NCI-H2227 (cell line): ENCODE measurements around the gene ELMOD3.
"Not testable (repeated sequence)": the region's sequence is repeated elsewhere in the genome, so short reads cannot be mapped to it uniquely, and the experiment has no call there.

Experiments
- DNase-seq: peaks from one replicate; lab custom pipeline; 2025; ENCODE audit not compliant: unreplicated experiment; lab: John Stamatoyannopoulos, UW

Gene ELMOD3

DNA sequence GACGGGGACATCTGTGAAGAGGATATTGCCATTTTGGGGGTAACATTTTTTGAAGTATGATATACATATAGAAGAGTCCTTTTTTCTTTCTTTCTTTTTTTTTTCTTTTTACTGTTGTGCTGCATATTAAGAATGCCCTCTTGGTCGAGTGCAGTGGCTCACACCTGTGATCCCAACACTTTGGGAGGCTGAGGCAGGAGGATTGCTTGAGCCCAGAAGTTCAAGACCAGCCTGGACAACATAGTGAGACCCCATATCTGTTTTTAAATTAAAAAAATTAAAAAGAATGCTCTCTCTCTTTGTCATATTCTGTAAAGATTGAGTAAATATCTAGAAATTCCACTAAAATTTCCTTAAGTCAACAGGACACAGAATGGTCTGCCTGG lies 67.5 kb downstream of the ELMOD3 start:
- no peak for DNase-seq

DNA sequence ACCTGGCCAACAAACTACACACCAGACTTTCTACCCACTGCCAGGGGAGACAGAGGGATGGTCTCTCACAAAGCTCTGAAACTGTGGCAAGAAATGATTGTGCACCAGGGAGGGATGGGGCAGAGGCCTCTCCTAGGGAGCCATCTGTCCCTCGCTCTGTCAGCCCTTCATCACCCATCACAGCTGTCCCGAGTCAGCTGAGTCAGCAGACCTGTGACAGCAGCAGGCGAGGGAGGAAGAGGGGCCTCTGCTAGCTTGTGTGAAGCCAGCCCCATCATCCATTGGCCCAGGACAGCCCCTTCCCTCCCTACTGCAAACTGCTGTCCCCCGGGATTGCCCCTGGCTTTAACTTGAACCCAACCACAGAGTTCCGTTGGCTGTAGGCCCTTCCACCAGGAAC lies 69.0 kb downstream of the ELMOD3 start:
- DNase-seq, result no peak

DNA sequence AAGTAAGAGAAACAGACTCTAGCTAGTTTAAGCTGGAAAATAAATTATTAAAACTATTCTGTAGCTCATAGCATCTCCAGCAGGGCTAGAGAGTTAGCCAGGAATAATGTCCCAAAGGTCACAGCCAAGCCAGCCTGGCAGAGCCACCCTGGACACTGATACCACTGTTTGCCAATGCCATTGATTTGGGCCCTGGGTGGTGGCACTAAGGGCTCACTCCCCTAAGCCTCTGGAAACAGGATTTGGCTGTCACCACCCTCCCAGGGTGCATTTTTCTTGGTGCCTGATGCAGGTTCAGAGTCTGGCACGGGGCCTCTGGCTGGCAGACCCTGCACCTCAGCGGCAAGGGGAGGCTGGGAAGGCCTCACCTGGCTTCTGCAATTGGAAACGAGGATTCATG lies 71.0 kb downstream of the ELMOD3 start:
- no peak for DNase-seq

DNA sequence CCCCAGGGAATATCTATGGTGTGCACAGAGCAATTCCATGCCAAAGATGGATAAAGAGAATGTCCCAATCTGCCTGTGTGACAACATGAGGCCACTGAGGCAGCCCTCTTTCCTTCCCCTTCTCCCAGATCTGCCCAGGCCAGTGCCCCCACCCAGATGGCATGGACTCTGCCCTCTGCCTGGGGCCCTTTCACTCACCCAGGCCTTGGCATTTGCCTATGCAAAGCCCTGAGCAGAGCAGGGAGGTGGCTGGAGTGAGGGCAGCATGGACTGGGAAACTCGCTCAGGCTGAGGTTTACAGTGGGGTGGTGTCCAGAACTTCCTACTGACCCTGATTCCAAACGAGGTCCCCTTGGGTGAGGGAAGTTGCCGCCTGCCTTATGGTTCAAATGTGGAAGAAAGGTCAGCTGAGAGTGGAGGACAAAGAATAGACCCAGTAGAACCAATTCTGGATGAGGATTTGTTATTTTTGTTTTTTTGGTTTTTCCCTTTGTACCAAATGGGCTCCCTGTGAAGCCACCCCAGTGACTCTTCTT lies 72.8 kb downstream of the ELMOD3 start:
- no peak for DNase-seq

DNA sequence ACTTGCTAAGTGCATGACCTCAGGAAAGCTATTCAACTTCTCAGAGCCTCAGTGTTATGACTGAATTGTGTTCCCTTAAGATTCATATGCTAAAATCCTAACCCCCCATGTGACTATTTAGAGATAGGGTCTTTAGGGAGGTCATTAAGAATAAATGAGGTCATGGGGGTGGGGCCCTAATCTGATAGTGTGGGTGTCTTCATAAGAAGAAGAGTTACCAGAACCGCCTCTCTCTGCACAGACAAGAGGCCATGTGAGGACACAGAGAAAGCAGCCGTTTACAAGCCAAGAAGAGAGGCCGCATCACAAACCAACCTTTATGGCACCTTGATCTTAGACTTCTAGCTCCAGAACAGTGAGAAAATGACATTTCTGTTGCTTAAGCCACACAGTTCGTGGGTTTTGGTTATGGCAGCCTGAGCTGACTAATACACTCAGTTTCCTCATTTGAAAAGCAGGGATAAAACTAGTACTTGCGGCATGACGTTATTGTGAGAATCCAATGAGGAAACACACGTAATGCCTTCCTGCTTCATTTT lies 73.8 kb downstream of the ELMOD3 start:
- no peak for DNase-seq

DNA sequence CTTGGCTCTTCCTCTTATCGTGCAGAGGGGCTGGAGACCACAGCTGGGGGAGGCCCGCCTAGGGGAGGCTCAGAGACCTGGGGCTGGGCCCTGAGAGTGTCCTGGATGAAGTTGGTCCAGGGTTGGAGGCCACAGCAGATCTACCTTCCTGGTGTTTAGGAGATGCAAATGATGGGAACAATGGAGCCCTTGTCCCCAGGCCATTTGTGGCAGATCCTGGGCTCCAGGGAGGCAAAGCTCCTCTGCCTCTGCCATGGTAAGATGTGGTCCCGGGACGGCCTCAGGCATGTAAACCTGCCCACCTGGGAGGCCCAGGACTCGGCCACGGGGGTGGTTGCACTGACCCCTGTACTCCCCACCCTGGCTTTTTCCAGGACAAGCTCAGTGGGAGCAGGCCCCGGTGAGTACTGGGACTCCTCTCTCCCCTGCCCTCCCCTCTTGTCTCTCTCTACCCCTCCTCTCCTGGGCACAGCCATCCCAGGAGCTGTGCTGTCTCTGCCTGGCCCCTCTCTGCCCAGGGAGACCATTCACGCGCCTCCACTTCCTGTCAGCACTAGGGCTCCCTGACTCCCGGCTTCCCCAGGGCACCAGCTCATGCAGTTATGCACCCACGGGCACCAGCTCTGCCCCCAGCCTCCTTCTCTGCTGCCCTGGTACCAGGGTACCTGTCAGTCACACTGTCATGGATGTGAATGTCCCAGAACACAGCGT lies 74.8 kb downstream of the ELMOD3 start:
- DNase-seq, result no peak

DNA sequence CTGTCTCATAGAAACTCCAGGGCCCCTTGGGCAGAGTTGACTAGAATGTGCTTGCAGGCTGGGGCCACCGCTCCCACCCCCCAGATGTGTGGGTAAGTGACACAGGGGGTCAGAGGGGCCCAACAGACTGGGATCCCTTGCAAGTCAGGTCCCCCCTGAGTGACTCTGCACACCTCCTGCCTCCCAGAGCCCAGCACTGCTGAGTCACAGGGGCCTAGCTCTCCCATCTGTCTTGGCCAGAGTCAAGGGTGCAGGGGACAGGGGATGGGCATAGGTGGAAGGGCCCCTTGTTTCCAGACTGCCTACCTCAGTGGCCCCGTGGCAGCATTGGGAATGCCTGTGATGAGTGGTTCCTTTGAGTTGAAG lies 75.3 kb downstream of the ELMOD3 start:
- no peak for DNase-seq

DNA sequence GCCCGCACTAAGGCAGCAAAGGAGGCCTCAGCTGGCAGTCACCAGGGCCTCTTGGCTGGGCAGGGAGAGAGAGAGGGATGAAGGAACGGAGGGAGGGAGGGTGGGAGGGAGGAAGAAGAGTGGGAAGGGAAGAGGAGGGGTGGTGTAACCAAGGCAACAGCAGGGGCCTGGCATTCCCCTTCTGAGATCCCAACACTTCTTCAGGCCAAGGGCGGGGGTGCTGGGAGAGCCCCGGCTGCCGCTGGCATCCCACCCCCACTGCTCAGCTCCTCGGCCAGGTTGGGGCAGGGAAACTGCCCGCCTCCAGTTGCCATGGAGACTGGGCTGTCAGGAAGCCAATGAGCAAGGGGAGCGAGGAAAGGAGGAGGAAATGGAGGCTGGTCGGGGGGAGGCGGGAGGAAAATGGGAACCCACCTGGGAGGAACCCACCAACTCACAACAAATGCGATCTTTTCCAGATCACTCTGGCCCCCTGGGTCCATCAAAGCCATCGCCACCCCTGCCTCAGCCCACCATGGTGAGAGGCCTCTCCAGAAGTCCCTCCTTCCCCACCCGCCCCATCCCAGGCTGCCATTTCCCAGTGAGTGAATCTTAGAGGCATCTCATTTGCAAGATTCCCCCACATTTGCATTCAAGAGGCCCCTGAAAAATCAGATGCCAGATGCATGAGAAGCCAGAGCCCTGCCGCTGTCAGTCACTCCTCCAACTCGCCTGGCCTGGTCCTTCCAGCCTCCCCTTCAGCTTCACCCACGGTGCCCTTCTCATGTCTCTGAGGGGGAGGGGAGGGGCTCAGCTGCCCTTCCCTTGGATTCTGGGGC lies 76.4 kb downstream of the ELMOD3 start:
- DNase-seq, result peak; percentile 97

DNA sequence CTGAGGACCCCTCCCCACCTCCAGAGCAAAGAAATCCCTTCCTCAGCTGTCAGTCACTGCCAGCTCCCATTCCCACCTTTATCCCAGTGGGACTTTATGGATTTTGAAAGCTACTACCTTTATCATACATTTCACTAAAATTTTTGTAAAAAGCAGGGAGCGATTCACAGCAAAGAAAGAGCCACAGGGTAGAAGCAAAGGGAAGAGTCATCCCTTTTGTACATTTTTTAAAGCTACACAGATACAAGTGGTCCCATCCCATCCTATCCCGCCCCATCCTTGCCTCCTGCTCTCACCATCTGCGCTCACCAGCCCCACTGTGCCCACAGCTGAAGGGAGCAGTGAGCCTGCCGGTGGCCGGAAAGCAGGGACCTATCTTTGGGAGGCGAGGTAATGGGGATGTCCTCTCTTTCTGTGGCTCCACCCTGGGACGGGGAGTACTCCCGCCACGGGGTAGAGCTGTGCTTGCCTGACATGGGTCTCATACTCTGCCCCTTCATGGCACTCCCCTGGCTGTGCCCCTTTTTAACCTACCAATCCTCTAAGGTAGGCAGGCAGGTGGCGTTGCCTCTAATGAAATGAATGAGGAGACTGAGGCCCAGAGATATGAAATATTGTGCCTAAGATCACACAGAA lies 77.1 kb downstream of the ELMOD3 start:
- DNase-seq, result peak; percentile 47

DNA sequence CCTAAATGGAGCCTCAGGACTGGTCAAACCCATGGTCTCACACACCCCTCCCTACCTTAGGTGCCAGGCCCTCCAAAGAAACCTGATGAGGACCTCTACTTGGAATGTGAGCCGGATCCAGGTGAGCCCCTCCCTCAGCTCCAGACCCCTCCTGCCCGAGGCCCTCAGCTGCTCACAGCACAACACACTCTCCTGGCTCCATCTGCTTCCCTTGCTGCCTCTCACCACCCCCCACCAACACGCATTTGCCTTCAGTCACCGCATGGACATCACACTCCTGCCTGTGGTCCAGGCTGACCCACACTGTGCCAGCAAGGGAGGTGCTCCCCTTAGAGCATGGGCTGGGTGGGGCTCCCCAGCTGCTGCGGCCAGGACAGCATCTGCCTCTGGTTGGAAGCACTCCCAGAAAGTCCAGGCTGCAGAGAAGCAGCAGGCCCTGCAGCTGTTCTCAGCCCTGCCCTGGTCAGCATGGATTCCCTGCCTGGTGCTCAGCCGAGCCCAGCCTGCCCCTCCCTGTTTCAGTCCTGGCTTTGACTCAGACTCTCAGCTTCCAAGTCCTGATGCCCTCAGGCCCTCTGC lies 79.0 kb downstream of the ELMOD3 start:
- DNase-seq, result peak; percentile 37

DNA sequence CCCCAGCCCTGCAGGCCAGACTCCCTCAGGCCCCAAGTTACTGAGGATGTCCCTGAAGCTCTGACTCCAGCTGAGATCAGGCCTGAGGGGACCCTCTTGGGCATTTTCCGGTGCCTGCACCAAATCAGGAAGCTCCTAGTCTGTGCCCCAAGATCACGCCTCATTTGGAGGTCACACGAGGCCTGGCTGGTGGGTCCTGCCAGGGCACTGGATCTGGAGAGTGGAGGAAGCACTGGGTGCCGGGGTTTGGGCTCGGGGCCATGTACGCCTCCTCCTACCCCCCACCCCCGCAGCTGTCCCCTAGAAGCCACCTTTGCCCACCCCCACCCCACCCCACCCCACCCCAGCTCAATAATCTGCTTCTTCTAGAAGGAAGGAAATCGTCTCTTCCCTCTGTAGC lies 80.1 kb downstream of the ELMOD3 start:
- DNase-seq, result no peak

DNA sequence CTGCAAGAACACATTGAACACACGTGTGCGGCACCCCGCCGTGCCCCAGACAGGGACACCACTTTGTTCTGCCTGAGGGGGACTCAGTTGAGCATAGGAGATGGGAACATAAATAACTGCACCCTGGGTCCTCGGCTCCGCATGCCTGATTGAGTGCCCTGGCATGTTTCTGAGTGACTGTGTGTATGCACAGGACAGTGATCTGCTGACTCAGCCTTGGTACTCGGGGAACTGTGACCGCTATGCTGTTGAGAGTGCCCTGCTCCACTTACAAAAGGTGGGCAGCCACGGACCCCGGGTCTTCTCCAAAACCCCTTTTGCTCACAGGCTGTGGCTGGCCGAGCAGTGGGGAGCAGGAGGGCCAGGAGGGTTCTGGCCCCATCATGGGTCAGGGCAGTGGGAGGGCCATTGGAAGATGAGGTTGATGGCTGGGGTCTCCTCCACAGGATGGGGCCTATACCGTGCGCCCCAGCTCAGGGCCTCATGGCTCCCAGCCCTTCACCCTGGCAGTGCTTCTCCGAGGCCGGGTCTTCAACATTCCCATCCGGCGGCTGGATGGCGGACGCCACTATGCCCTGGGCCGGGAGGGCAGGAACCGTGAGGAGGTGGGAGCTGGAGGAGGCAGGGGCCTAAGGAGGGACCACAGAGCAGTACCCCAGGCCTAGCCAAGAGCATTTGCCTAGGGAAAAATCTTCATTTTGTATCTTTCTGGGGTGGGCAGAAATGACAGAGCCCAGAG lies 80.8 kb downstream of the ELMOD3 start:
- DNase-seq, result no peak

DNA sequence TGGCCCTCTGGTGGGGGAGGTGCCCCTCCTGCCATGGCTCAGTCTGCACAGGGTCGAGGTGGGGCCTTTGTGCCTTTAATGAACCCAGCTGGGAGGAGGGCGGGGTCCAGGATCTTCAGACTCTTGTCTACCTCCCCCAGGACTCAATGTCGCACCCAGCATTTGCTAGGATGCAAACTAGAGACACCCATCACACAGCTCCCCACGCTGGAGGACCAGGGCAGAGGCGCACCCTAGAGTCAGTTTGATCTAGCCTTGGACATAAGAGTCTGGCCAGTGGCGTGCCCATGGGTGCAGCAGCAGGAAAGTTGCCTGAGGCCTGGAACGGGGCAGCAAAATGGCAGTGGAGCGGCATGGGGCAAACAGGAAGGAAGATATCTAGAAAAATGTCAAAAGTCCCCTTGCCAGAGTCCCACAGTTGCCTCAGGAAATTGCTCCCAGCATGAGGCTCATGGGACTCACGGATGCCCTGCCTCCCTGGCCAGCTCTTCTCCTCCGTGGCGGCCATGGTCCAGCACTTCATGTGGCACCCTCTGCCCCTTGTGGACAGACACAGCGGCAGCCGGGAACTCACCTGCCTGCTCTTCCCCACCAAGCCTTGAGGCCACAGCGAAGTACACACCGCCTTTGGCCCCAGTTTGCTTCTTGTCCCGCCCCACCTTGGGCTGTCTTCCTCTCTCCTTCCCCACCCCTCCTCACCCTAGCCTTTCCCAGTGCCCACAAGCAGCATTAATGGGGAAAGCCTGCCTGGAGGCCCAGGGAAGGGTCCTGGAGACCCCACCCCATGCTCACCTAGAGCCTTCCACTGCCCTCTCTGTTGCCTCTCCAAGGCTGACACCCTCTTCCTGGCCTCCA lies 81.6 kb downstream of the ELMOD3 start:
- no peak for DNase-seq

DNA sequence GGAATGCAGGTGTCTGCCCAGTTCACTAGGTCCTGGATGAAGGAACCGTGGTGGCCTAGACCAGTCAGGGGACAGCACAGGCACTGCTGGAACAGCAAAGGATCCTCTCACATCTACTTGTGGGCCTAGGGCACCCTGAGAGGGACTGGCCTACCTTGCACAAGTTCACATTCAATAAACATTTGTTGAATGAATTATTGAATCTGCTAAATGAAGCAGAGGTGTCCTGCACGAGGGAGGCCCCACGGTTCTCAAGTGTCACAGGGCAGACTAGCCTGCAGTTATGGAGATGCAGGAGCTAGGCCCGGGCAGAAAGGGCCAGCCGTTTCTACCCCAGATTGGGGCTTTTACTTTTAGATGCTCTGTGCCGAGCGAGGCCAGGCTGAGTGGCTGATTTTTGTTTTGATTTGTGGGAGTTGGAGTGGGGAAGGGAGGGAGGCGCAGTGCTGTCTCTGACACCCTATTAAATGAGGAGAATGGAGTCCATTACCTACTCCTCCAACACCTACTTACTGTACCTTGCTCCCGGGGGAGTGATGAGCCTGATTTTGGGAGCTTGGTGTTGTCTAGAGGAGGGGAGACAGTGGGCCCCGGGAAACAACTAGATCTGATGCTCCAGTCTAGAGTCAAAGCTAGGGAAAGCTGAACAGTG lies 82.4 kb downstream of the ELMOD3 start:
- DNase-seq, result peak; percentile 46

DNA sequence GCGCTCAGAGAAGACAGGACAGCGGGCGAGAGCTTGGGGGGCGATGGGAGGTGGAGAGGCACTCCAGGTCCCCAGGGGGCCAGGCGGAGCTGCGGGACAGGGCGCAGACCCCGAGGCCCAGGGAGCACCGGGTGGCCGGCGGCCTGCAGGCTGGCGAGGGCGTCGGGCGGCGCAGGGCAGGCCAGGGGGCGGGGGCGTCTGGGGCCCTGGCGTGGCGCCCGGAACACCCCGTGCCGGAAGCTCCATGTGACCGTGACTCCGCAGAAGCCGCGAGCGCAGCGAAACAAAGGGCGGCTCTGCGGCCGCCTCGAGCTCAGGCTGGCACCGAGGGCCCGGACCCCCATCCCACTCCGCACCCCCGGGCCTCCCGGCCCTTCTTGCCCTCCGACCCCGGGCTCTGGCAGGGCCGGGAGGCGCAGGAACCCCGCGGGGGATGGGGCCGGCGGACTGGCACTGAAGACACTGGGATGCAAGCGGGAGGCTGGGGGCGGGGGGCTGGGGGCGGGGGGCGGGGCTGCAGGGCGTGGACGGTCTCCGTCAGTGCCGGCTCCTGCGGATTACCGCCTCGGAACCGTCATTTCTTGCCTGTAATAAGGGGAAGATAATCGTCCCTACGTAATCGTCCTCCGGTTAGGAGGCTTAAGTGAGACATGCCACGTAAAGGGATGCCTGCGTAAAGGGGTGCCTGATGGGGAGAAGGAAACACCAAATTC lies 83.1 kb downstream of the ELMOD3 start:
- DNase-seq, result peak; percentile 91

DNA sequence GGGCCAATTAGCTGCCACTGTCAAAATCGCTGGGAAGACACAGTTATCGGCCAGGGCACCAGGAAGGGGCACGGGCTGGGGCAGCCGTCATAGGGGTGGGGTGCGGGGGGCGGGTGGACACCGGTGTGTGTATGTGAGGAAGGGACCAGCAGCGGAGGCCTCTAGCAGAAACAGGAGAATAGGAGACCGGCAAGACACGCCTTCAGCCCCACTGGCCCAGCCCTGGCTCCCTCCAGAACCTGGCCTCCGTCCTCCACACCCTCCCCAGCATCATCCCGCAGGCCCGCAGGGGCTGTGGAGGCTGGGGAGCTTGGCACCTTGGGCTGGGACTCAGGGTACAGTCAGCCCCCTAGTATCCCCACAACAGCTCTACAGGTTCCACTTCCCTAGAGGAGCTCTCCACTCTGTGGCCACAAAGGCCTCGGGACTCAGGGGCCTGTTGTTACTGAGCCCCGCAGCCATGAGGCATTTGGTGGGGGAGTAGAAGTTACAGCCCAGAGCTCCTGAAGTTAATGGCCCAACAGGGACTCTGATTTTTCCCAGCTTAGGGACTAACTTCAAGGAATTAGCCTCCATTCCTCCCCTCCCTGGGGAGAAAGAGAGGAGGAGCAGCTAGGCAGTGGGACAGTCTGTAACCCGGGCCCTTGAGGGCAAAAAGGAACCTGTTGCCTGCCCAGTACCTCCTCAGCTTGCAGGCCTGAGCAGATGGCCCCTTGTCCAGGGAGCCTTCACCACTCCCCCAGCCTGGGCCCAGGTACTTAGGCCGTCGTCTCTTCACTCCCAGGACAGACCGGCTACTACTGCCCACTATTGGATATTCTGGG lies 83.8 kb downstream of the ELMOD3 start:
- DNase-seq, result peak; percentile 49

DNA sequence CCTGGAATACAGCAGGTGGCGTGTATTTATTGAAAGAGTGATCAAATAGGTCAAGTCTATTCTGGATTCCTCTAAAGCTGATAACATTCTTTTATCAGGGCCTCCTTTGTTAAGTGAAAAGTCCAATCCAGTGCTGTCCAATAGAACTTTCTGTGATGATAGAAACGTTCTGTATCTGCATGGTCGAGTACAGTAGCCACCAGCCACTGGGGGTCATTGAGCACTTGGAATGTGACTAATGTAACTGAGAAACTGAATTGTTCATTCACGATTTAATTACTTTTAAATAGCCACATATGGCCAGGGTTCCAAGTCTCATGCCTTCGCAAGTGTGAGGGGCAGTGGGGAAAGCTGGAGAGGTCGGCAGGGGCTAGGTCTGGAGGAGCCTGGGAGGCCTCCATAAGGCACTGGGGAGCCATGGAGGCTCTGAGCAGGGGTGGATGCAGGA lies 84.5 kb downstream of the ELMOD3 start:
- DNase-seq, result no peak

DNA sequence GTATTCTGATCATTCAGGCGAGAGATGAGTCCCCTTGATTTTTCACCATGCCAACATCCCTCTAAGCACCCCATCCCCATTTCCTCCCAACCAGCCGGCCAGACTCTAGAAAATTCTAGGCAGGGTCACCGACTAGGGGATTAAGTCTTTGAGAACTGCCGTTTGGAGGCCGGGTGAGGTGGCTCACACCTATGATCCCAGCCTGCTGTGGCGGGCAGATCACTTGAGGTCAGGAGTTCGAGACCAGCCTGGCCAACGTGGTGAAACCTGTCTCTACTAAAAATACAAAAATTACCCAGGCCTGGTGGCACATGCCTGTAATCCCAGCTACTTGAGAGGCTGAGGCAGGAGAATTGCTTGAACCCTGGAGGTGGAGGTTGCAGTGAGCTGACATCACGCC lies 85.0 kb downstream of the ELMOD3 start:
- not testable (repeated sequence) for DNase-seq
